Measurements from ENCODE around the gene TAL2.

TAL2 gene

GRCh38 chr9:105636331-105636730, 25.9 kb upstream of the TAL2 start:
- Histone ChIP-seq H3K36me3 (peaks cover 31 to 50% (median 45%) of the 10 kb centered on the region in 3 donors), H3K4me1 (no peaks in the 10 kb centered on the region), H3K27ac (no peak overlapping the region), H3K4me3 (no peak overlapping the region), H3K9me3 (no peaks in the 10 kb centered on the region), H3K27me3 (no peaks in the 10 kb centered on the region)
- intact Hi-C loops (cut with DNase I; ENCODE audit: low total_unique reads) = no loop called here
- no peak for DNase-seq
- TF ChIP-seq CTCF (IDR thresholded peaks at IDR 0.05) = no peak

DNA sequence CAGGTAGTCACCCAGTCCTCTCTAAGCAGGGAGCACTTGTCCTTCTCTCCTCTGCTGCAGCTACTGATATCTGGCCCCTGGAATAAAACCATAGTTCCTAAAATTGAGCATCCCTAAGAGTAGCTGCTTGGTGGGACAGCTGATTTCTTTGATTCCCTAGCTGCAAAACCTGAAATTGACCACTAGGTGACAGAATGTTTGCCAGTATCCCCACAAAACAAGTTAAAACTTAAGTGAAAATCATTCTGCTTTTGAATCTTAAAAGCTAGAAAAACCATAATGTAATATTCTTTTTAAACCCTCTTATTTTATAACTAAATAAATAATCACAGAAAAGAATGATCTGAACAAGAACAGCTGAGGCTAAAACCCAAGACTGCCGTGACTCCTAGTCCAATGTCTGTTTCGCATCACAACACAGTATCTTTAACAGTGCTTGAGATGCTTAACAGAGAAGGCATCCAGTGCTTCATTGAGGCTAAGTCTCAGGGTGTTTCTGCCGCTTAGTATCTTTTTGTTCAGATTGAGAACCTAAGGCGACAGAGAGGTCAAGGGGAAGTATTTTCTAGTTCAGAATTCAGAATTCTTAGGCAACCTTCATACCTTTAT, 24.4 kb upstream of the TAL2 start:
- peaks cover 0 to 10% (median 0%) of the 10 kb centered on the region in 3 donors for H3K9me3 ChIP-seq
- no peak overlapping the region for H3K27ac ChIP-seq
- intact Hi-C loops (cut with DNase I; ENCODE audit: low total_unique reads) = no loop called here
- H3K27me3 ChIP-seq = no peaks in the 10 kb centered on the region
- no peak overlapping the region for H3K4me3 ChIP-seq
- H3K4me1 ChIP-seq = no peaks in the 10 kb centered on the region
- H3K36me3 ChIP-seq = peaks cover 40 to 50% (median 48%) of the 10 kb centered on the region in 3 donors
- DNase-seq = no peak
- TF ChIP-seq CTCF (IDR thresholded peaks at IDR 0.05) = peak in 1 of 2 experiments; percentile 6

- Histone ChIP-seq H3K4me1 (no peaks in the 10 kb centered on the region), H3K36me3 (peaks cover 37 to 40% (median 40%) of the 10 kb centered on the region in 3 donors), H3K27me3 (no peaks in the 10 kb centered on the region), H3K27ac (no peak overlapping the region), H3K4me3 (no peak overlapping the region), H3K9me3 (peaks cover 0 to 10% (median 0%) of the 10 kb centered on the region in 3 donors)
- no peak for DNase-seq
- TF ChIP-seq CTCF (IDR thresholded peaks at IDR 0.05) = no peak
- intact Hi-C loops (cut with DNase I; ENCODE audit: low total_unique reads) = no loop called here
These were observed 22.3 kb upstream of the TAL2 start for GRCh38 chr9:105639936-105640335.

GRCh38 chr9:105643795-105644194, 18.5 kb upstream of the TAL2 start:
- H3K27ac ChIP-seq = no peak overlapping the region
- H3K27me3 ChIP-seq = no peaks in the 10 kb centered on the region
- TF ChIP-seq CTCF (IDR thresholded peaks at IDR 0.05) = no peak
- peaks cover 14 to 27% (median 21%) of the 10 kb centered on the region in 3 donors for H3K36me3 ChIP-seq
- intact Hi-C loops (cut with DNase I; ENCODE audit: low total_unique reads) = no loop called here
- H3K4me1 ChIP-seq = no peaks in the 10 kb centered on the region
- H3K9me3 ChIP-seq = peaks cover 0 to 10% (median 0%) of the 10 kb centered on the region in 3 donors
- no peak for DNase-seq
- H3K4me3 ChIP-seq = no peak overlapping the region

DNA sequence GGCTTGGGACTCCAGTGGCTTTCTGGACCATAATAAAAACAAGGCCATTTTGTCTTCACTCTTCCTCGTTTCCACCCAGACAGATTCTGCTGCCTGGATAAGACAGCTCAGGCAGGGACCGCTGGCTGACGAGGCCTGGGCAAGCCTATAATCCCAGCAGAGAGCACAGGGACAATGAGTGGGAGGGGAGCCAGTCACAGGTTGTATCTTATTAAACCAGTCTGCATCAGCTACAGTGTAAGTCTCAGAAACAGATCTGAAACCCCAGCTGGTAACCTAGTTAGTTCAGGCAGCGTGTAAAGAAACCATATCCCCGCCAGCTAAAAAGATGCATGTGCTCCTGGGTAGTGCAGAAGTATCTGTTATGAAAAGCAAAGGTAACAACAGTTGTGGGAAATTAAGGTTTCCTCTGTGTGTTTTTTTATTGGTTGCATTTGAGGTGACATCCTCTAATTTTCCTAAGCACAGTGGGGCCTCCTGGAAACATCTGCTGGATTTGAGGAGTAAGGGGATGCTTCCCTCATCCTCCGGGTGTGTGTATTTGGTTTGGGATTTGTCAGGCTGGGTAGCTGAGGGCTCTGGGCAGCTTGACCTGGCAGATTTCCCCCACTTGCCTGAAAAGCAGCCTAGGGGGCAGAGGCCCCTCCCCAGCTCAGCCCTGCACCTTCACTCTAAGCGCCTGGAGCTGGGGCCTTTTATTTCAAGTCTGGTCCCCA, 15.2 kb upstream of the TAL2 start:
- Histone ChIP-seq H3K4me3 (no peak overlapping the region), H3K9me3 (peaks cover 0 to 4% (median 0%) of the 10 kb centered on the region in 3 donors), H3K36me3 (peaks cover 0 to 1% (median 0%) of the 10 kb centered on the region in 3 donors), H3K27ac (no peak overlapping the region), H3K27me3 (no peaks in the 10 kb centered on the region), H3K4me1 (no peaks in the 10 kb centered on the region)
- no peak for TF ChIP-seq CTCF (IDR thresholded peaks at IDR 0.05)
- DNase-seq = no peak
- intact Hi-C loops (cut with DNase I; ENCODE audit: low total_unique reads) = no loop called here

Data from tibial artery (tissue), 4 donors.